Measurements from ENCODE around the gene TTC7B.

TTC7B gene

DNA sequence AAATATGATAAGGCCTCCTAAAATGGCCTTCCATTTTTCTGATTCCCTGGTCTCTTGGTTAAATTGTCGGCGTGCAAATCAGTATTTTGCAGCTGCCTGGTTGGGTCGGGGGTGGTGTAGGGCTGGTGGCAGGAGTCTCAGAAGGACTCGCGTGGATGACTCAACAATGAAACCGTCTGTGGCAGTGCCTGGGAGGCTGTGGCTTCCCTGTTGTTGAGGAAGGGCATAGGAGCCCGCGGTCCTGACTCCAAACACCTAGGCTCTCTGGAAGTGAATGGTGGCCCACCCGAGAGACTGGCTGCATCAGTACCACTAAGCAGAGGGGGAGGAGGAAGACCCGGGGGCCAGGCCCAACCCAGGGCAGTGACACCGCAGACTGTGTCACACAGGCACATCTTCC, 207.9 kb downstream of the TTC7B start:
- POLR2A ChIA-PET: no interaction called here
- TF ChIP-seq, protein P1, sequence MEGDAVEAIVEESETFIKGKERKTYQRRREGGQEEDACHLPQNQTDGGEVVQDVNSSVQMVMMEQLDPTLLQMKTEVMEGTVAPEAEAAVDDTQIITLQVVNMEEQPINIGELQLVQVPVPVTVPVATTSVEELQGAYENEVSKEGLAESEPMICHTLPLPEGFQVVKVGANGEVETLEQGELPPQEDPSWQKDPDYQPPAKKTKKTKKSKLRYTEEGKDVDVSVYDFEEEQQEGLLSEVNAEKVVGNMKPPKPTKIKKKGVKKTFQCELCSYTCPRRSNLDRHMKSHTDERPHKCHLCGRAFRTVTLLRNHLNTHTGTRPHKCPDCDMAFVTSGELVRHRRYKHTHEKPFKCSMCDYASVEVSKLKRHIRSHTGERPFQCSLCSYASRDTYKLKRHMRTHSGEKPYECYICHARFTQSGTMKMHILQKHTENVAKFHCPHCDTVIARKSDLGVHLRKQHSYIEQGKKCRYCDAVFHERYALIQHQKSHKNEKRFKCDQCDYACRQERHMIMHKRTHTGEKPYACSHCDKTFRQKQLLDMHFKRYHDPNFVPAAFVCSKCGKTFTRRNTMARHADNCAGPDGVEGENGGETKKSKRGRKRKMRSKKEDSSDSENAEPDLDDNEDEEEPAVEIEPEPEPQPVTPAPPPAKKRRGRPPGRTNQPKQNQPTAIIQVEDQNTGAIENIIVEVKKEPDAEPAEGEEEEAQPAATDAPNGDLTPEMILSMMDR (IDR thresholded peaks at IDR 0.05; ENCODE audit: insufficient read depth, low read length, missing control alignments): no peak
- no peak for DNase-seq (ENCODE audit: low read depth, low spot score)
- CTCF ChIA-PET: no interaction called here
- H3K4me3 ChIP-seq (ENCODE audit: low read depth, low read length): no peak overlapping the region

DNA sequence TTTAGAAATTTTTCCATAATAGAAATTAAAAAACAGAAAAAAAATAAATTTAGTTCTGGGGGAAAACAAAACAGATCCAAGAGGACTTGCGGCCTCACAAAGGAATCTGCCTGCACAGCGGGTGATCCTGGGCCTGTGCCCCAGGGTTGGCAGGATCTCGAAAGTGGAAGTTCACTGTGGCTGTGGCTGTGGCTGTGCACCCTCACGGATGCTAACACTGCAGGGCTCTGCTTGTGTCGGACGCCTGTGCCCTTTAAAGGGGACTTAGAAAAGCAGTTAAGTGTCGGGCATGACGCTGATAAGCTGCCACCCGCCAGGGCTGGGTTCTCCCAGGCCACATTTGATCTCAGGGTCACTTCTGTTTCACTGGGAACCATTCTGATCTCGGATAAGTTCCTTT, 209.1 kb downstream of the TTC7B start:
- no peak overlapping the region for H3K4me3 ChIP-seq (ENCODE audit: low read depth, low read length)
- TF ChIP-seq, protein P1 (IDR thresholded peaks at IDR 0.05; ENCODE audit: insufficient read depth, low read length, missing control alignments): no peak
- DNase-seq (ENCODE audit: low read depth, low spot score): no peak
- ChIA-PET POLR2A (no interaction called here), CTCF (interaction anchor here (0.9 kb wide), 1 partner anchor 90 kb away, joined by 3 read pairs; no protein-coding TSS in a partner anchor)

DNA sequence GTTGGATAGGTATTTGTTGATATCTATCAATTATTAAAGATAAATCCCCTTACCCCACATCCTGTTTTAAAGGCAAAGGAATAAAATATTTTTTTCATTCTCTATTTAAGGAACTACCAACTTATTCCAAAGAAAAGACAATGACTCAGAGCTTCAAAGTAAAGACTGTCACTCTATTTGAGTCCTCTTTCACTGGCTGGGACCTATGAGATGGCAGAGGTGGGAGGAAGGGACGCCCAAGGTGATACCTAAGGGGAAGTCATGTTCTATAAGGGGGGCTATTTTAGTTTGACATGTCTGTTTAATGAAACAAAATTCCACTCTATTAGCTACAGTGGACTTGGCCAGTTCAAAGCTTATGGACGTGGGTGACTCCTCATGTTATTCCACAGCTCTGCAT, 209.8 kb downstream of the TTC7B start:
- ChIA-PET POLR2A (no interaction called here), CTCF (interaction anchor here (0.9 kb wide), 1 partner anchor 91 kb away, joined by 3 read pairs; no protein-coding TSS in a partner anchor)
- TF ChIP-seq, protein P1 (IDR thresholded peaks at IDR 0.05; ENCODE audit: insufficient read depth, low read length, missing control alignments): no peak
- no peak overlapping the region for H3K4me3 ChIP-seq (ENCODE audit: low read depth, low read length)
- no peak for DNase-seq (ENCODE audit: low read depth, low spot score)

DNA sequence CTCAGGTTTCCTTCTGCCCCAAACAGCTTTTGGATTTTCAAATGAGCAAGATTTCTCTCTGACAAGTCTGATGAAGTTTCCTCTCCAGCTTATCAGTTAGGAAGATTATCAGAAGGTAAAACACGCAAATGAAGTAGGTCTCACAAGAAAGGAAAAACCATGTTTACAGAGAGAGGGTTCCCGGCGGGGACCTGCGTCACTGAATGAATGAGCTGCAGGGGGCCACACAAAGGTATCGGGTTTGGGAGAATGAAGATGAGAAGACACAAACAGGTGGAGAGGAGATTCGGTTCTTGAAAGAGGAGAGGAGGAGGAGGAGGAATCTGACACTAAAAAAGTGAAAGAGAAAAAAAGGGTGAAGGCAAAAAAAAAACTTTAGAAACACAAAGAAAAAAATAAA, 210.8 kb downstream of the TTC7B start:
- no peak overlapping the region for H3K4me3 ChIP-seq (ENCODE audit: low read depth, low read length)
- TF ChIP-seq, protein P1 (IDR thresholded peaks at IDR 0.05; ENCODE audit: insufficient read depth, low read length, missing control alignments): no peak
- ChIA-PET CTCF (no interaction called here), POLR2A (no interaction called here)
- no peak for DNase-seq (ENCODE audit: low read depth, low spot score)

DNA sequence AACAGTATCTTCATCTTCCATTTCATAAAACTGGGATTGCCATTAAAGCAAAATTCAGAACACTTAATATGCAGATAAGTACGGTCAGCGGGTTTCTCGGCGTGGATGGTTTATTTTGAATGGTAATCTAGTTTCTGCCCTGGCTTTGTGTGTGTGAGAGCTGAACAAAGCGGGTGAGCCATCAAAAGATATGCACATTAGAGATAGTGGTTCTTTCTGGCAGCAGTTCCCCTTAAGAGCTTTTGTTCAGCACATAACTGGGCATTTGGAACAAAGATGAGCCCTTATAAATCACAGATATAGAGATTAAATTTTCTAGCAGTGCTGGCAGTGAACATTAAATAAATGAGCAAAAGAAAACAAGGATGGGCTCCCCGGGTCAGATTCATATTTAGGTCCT, 211.9 kb downstream of the TTC7B start:
- no peak overlapping the region for H3K4me3 ChIP-seq (ENCODE audit: low read depth, low read length)
- no peak for DNase-seq (ENCODE audit: low read depth, low spot score)
- ChIA-PET CTCF (no interaction called here), POLR2A (no interaction called here)
- TF ChIP-seq, protein P1 (IDR thresholded peaks at IDR 0.05; ENCODE audit: insufficient read depth, low read length, missing control alignments): no peak

DNA sequence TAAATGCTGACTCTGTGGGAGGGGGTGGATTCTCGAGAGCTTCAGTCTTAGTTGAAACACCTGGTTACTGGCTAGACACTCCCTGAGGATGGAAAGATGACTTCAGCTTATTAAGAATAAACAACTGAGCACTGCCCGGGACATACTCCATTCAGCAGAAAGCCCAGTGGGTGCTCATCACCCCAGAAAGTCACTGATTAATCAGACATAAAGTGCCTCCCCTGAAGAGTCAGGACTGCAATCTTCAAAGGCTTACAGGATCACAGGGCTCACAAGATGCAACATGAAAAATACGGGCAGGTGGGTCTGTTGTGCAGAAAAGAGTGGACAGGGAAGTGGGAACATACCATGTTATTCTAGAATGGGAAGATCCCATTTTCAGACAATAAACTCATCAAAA, 212.4 kb downstream of the TTC7B start:
- ChIA-PET POLR2A (no interaction called here), CTCF (no interaction called here)
- DNase-seq (ENCODE audit: low read depth, low spot score): no peak
- TF ChIP-seq, protein P1 (IDR thresholded peaks at IDR 0.05; ENCODE audit: insufficient read depth, low read length, missing control alignments): no peak
- H3K4me3 ChIP-seq (ENCODE audit: low read depth, low read length): no peak overlapping the region
